Measurements from ENCODE around the gene PNPLA2. TPM values are rescaled to one million over a fixed set of nuclear protein-coding genes. Genes with fewer than 3 reads are reported as not detected.
A peak's percentile ranks its signal among the peaks of the same experiment; 100 is the strongest.

Gene PNPLA2
- total and polyA plus RNA-seq, 2 of the 8 experiments (the other 6 are each of a cell fraction or from before 2014, with no cell fraction given) = 30.9 to 62.1 TPM

DNA sequence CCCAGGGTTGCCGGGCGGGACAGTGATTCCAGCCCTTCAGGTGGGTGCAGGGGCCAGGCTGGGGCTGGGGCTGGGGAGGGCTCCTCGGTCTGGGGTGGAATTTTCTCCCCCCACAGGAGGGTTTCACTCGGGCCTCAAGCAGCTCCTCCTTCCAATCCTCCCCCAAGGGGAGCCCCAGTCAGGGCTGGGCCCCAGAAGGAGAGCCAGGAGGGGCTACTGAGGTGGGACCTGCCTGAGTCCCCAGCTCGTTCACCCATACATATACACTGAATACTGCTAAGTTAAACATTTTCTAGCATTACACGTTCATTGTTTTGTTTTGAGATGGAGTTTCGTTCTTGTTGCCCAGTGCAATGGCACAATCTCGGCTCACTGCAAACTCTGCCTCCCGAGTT lies 7.5 kb downstream of the PNPLA2 start:
- Histone ChIP-seq H3K9ac (replicated peaks in 1 of 4; ENCODE audit: extremely low read depth in 1 of 4, low read depth in 3 of 4, low read length in 3 of 4) (no peak overlapping the region), H3K4me3 (ENCODE audit: extremely low read depth in 1 of 4, insufficient read depth in 2 of 4, low read depth in 3 of 4, low read length in 4 of 4) (peak overlapping the region in 1 of 4 experiments; percentile 63; a peak in 2 of 8 replicates)
- CTCF ChIA-PET (ENCODE audit: partially characterized antibody) = no interaction called here

More for the DNA sequence above, 7.5 kb downstream of the PNPLA2 start:
- Histone ChIP-seq H3K9me3 (ENCODE audit: insufficient read depth in 2 of 2, low read depth in 1 of 2, low read length in 1 of 2) (no peaks in the 10 kb centered on the region), H3K23ac (ENCODE audit: insufficient read length) (no peak overlapping the region), H4K20me1 (replicated peaks in 1 of 2; ENCODE audit: control insufficient read depth in 1 of 2, insufficient read depth in 2 of 2, low read length in 2 of 2) (peaks cover 0 to 8% of the 10 kb centered on the region in 2 experiments), H2BK12ac (ENCODE audit: low read depth, low read length) (no peak overlapping the region; the same call in 1 of the 2 replicates), H4K91ac (replicated peaks; ENCODE audit: insufficient read length, low read length) (no peak overlapping the region), H3K27ac (ENCODE audit: low read depth, low read length) (no peak overlapping the region), H4K8ac (ENCODE audit: extremely low read depth, insufficient read depth, low read length) (no peak overlapping the region), H3K4ac (replicated peaks; ENCODE audit: insufficient read length, low read depth, low read length) (no peak overlapping the region), H3K4me1 (replicated peaks in 1 of 4; ENCODE audit: control insufficient read depth in 3 of 4, insufficient read depth in 4 of 4, low read length in 3 of 4) (peaks cover 0 to 33% (median 29%) of the 10 kb centered on the region in 4 experiments; a peak in 6 of 7 replicates), H2AFZ (ENCODE audit: low read length) (no peak overlapping the region), H3K14ac (ENCODE audit: insufficient read length) (no peak overlapping the region), H2BK120ac (replicated peaks; ENCODE audit: low read depth, low read length) (no peak overlapping the region), H3K79me1 (ENCODE audit: low read depth, low read length) (peaks cover 3% of the 10 kb centered on the region), H2BK20ac (ENCODE audit: low read length) (no peak overlapping the region), H3K23me2 (ENCODE audit: low read depth, low read length) (peaks cover 25% of the 10 kb centered on the region), H2BK15ac (ENCODE audit: low read length) (no peak overlapping the region), H3K36me3 (ENCODE audit: control insufficient read depth in 2 of 4, insufficient read depth in 4 of 4, low read length in 3 of 4) (peaks cover 0 to 10% (median 1%) of the 10 kb centered on the region in 4 experiments; a peak in 1 of 8 replicates), H3K18ac (ENCODE audit: extremely low read depth, low read length) (no peak overlapping the region), H3K4me2 (ENCODE audit: insufficient read depth in 1 of 2, low read depth in 2 of 2, low read length in 2 of 2) (no peak overlapping the region), H4K5ac (ENCODE audit: insufficient read length, low read depth, low read length) (no peak overlapping the region), H2BK5ac (ENCODE audit: low read depth, low read length) (no peak overlapping the region), H3K27me3 (replicated peaks in 1 of 4; ENCODE audit: control insufficient read depth in 3 of 4, extremely low read depth in 1 of 4, insufficient read depth in 3 of 4, low read length in 3 of 4) (peaks cover 3 to 30% (median 19%) of the 10 kb centered on the region in 4 experiments), H3K56ac (replicated peaks; ENCODE audit: insufficient read length, low read depth, low read length) (no peak overlapping the region), H2AK5ac (ENCODE audit: low read depth, low read length) (no peak overlapping the region), H3K79me2 (ENCODE audit: control insufficient read depth in 1 of 2, insufficient read depth in 2 of 2, low read length in 2 of 2) (no peaks in the 10 kb centered on the region)
- no peak for DNase-seq (ENCODE audit: low read depth in 1 of 2, low spot score in 2 of 2)
- POLR2A ChIA-PET (ENCODE audit: partially characterized antibody) = interaction anchor here (40.4 to 53.0 kb wide), 2 partner anchors 4 to 15 kb away, joined by 1917 read pairs; partner anchors contain the start of genes CD151, CEND1, CRACR2B and PIDD1
- 86% methylated on average over 7 of the region's 9 CpGs; no CpG with 5 or more reads in 1 of the 2 experiments for WGBS, 2 experiments (ENCODE audit: extremely low coverage in 1 of 2, insufficient coverage in 1 of 2, insufficient read length in 1 of 2, insufficient replicate concordance in 2 of 2, low coverage in 1 of 2, low lambda C conversion rate in 2 of 2, missing lambda C conversion rate in 1 of 2)
- no peak for FAIRE-seq
- TF ChIP-seq BRCA1 (IDR thresholded peaks at IDR 0.05; ENCODE audit: low read depth, low read length) (no peak), POU5F1 (IDR thresholded peaks at IDR 0.05; ENCODE audit: low read depth, low read length) (no peak), CREB1 (IDR thresholded peaks at IDR 0.05) (no peak), CEBPB (IDR thresholded peaks at IDR 0.05; ENCODE audit: low read depth, low read length) (no peak), SP4 (IDR thresholded peaks at IDR 0.05; ENCODE audit: low read length) (no peak)
- TF ChIP-seq, protein P1, sequence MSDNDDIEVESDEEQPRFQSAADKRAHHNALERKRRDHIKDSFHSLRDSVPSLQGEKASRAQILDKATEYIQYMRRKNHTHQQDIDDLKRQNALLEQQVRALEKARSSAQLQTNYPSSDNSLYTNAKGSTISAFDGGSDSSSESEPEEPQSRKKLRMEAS (IDR thresholded peaks at IDR 0.05) = no peak

Measured in H1 (cell line).